GM21576 (cell line): ENCODE results near the gene WWP2.
"Not testable (repeated sequence)": the region's sequence is repeated elsewhere in the genome, so short reads cannot be mapped to it uniquely, and the experiment has no call there.

Source experiments
- ATAC-seq: cut with Tn5 transposase; IDR thresholded peaks from one replicate; pipeline ENCODE4 v1.9.1; 2021; ENCODE audit warnings: mild to moderate bottlenecking, moderate library complexity; ENCODE audit not compliant: unreplicated experiment

WWP2 gene

GRCh38 chr16:69972935-69973334, 210.8 kb downstream of the WWP2 start:
- not testable (repeated sequence) for ATAC-seq

GRCh38 chr16:69985196-69985595, 223.1 kb downstream of the WWP2 start:
- not testable (repeated sequence) for ATAC-seq
